ENCODE results near the gene HARS1.
"Not testable (repeated sequence)": the region's sequence is repeated elsewhere in the genome, so short reads cannot be mapped to it uniquely, and the experiment has no call there.

HARS1 gene, protein sequence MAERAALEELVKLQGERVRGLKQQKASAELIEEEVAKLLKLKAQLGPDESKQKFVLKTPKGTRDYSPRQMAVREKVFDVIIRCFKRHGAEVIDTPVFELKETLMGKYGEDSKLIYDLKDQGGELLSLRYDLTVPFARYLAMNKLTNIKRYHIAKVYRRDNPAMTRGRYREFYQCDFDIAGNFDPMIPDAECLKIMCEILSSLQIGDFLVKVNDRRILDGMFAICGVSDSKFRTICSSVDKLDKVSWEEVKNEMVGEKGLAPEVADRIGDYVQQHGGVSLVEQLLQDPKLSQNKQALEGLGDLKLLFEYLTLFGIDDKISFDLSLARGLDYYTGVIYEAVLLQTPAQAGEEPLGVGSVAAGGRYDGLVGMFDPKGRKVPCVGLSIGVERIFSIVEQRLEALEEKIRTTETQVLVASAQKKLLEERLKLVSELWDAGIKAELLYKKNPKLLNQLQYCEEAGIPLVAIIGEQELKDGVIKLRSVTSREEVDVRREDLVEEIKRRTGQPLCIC

DNA sequence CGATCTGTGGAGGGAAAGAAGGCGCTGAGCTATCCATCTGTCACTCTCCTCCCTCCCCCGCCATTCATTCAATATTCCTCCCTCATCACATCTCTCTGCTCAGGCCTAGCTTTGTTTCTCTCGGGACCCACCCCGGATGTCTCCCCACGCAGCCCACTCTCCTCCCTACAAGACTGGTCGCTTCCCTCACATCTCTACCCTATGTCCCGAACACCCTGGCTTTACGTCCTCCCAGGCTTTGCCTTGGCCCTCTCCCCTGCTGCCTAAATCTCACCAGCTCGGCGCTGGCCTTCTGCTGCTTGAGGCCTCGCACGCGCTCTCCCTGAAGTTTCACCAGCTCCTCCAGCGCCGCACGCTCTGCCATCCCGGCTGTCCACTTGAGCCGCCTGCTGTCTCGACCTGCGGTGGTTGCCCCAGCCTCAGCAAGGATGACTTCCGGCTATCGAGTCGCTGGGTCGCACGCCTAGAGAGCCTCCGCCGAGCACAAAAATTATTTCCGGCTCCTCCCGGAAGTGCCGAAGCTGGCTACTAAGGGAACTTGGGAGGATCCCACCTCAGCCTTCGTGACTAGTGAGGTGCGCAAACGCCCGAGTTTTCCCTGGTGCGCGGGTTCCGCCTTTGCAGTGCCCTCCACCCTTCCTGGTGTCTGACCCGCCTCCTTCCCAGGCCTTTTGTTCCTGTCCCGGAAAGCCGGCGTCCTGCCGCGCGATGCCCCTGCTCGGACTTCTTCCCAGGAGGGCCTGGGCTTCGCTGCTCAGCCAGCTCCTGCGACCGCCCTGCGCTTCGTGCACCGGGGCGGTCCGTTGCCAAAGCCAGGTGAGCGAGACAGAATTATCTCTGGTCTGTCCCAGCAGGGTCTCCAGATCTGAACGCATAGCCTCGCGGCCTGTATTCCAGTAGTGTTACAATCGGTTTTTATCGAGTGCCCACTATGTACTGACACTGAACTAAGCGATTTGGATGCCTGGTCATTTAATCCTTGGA is at the start of gene HARS1, which contains the start of gene HARS2:
Gene HARS1, minus strand, starts transcription at position 430 of the 984 bp plus-strand sequence. Its CDS starts 66 bp downstream, at position 364.
Gene HARS2, plus strand, starts transcription at position 515 of the 984 bp plus-strand sequence. Its CDS starts 194 bp downstream, at position 709.
- H3K27me3 ChIP-seq (ENCODE audit: control insufficient read depth in 1 of 2, insufficient read depth in 2 of 2, low read length in 2 of 2), result no peaks in the 10 kb centered on the region
- H3K9me3 ChIP-seq (ENCODE audit: low read length), result no peaks in the 10 kb centered on the region
- peak within 1 kb of the TSS; percentile 86 for H3K9ac ChIP-seq (ENCODE audit: low read length)
- H3K36me3 ChIP-seq (ENCODE audit: insufficient read depth, low read length), result peaks cover 44% of the 10 kb centered on the region
- peak within 1 kb of the TSS; percentile 84 to 91 for H3K4me3 ChIP-seq (ENCODE audit: low read depth in 1 of 2, low read length in 2 of 2)
- peaks cover 25% of the 10 kb centered on the region for H3K4me1 ChIP-seq (ENCODE audit: insufficient read depth, low read length)
- peak within 1 kb of the TSS; percentile 90 for H3K27ac ChIP-seq (ENCODE audit: low read depth, low read length)

DNA sequence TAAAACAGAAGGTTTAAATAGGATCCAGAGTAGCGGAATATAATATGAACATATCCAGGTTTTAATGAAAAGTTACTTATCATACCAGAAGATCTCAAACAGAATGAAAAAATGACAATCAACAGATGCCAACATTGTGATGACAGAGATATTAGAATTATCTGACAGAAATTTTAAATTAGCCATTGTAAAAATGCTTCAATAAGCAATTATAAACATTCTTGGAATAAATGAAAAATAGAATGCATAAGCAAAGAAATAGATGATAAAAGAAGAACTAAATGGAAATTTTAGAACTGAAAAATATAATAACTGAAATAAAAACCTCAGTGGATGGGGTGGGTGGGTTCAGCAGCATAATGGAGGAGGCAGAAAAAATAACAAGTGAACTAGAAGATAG is 46.3 kb upstream of the HARS1 start:
- Histone ChIP-seq H3K4me1 (ENCODE audit: insufficient read depth, low read length) (no peaks in the 10 kb centered on the region), H3K27ac (ENCODE audit: low read depth, low read length) (no peak overlapping the region), H3K9me3 (ENCODE audit: low read length) (no peaks in the 10 kb centered on the region), H3K9ac (ENCODE audit: low read length) (no peak overlapping the region), H3K4me3 (ENCODE audit: low read depth in 1 of 2, low read length in 2 of 2) (no peak overlapping the region), H3K27me3 (ENCODE audit: control insufficient read depth in 1 of 2, insufficient read depth in 2 of 2, low read length in 2 of 2) (no peaks in the 10 kb centered on the region), H3K36me3 (ENCODE audit: insufficient read depth, low read length) (no peaks in the 10 kb centered on the region)

DNA sequence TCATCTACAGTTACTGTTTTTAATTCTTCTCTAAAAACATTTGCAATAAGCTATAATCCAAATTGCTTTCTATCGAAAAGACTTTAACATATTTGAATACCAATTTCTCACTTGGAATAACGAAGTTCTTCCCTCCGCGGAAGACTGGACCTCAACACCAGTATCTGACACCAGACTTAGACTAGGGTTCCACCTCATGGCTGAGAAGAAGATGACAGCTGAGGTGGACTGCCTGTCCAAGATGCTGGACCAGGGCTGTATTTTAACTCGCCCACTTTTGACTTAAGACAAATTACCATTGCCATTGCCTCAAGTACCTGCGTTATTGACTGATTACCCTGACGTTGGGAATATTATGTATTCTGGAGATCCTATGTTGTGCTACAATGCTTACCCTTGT is 43.2 kb upstream of the HARS1 start:
- Histone ChIP-seq H3K4me1 (ENCODE audit: insufficient read depth, low read length) (no peaks in the 10 kb centered on the region), H3K4me3 (ENCODE audit: low read depth in 1 of 2, low read length in 2 of 2) (no peak overlapping the region), H3K27me3 (ENCODE audit: control insufficient read depth in 1 of 2, insufficient read depth in 2 of 2, low read length in 2 of 2) (no peaks in the 10 kb centered on the region), H3K27ac (ENCODE audit: low read depth, low read length) (no peak overlapping the region), H3K36me3 (ENCODE audit: insufficient read depth, low read length) (no peaks in the 10 kb centered on the region), H3K9ac (ENCODE audit: low read length) (no peak overlapping the region), H3K9me3 (ENCODE audit: low read length) (no peaks in the 10 kb centered on the region)

DNA sequence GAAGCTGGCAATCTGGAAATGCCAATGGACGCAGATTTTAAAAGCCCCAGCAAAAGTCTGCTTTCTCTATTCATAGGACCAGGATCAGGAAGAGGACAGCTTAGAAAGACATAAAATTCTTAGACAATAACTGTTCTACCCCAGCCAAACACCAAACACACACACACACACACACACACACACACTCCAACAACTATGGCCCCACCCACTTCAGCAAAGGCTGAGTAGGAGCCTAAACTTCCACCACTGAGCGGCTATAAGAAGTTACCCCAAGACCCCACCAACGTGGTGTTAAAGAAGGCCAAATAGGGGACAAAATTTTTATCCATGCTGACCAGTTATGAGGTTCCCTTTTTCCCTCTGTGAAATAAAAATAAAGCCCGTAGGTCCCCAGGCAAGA is 41.9 kb upstream of the HARS1 start:
- no peaks in the 10 kb centered on the region for H3K36me3 ChIP-seq (ENCODE audit: insufficient read depth, low read length)
- H3K9ac ChIP-seq (ENCODE audit: low read length), result no peak overlapping the region
- no peak overlapping the region for H3K4me3 ChIP-seq (ENCODE audit: low read depth in 1 of 2, low read length in 2 of 2)
- no peaks in the 10 kb centered on the region for H3K9me3 ChIP-seq (ENCODE audit: low read length)
- no peaks in the 10 kb centered on the region for H3K4me1 ChIP-seq (ENCODE audit: insufficient read depth, low read length)
- H3K27me3 ChIP-seq (ENCODE audit: control insufficient read depth in 1 of 2, insufficient read depth in 2 of 2, low read length in 2 of 2), result no peaks in the 10 kb centered on the region
- H3K27ac ChIP-seq (ENCODE audit: low read depth, low read length), result no peak overlapping the region

DNA sequence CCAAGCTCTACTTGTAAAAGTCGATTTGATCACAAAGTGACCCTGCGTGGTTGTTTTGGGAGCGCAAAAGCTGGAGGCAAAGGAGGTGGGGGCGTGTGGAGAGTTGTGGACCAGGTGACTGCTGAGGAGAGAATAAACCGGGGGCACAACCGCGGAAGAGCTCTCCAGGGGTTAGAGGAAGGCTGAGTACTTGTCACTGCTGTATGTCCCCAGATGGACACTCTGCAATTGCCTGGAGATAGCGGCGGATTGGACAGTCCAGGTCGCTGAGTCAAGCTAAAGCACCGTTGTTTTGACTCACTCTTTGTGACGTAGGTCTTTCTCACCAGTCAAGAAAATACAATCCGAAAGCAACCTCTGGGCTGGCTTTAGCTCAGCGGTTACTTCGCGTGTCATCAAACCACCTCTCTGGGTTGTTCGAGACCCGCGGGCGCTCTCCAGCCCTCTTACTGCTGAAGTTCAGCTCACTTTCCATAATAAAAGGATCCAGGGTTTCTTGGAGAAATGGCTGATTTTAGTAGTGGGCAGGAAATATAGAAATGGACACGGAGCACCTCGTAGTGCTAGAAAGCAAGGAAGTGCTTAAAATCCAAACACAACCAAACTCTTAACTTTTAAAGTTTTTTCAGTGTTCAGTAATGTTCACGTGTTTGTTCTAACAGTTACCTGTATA is 34.8 kb upstream of the HARS1 start:
- H3K9me3 ChIP-seq (ENCODE audit: low read length), result no peaks in the 10 kb centered on the region
- H3K36me3 ChIP-seq (ENCODE audit: insufficient read depth, low read length), result no peaks in the 10 kb centered on the region
- H3K4me3 ChIP-seq (ENCODE audit: low read depth in 1 of 2, low read length in 2 of 2), result no peak overlapping the region
- H3K4me1 ChIP-seq (ENCODE audit: insufficient read depth, low read length), result no peaks in the 10 kb centered on the region
- no peaks in the 10 kb centered on the region for H3K27me3 ChIP-seq (ENCODE audit: control insufficient read depth in 1 of 2, insufficient read depth in 2 of 2, low read length in 2 of 2)
- H3K9ac ChIP-seq (ENCODE audit: low read length), result no peak overlapping the region
- no peak overlapping the region for H3K27ac ChIP-seq (ENCODE audit: low read depth, low read length)

DNA sequence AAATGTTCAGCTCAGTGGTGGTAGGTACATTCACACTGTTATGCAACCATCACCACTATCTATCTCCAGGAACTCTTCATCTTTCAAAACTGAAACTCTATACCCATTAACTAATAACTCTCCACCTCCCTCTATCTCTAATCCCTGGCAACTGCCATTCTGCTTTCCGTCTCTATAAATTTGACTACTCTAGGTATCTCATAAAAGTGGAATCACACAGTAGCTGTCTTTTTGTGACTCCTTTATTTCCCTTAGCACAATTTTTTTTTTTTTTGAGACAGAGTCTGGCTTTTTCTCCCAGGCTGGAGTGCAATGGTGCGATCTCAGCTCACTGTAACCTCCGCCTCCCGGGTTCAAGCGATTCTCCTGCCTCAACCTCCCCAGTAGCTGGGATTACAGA is 30.2 kb upstream of the HARS1 start:
- not testable (repeated sequence) for H3K36me3 ChIP-seq (ENCODE audit: insufficient read depth, low read length); H3K27ac ChIP-seq (ENCODE audit: low read depth, low read length); H3K9ac ChIP-seq (ENCODE audit: low read length); H3K27me3 ChIP-seq (ENCODE audit: control insufficient read depth in 1 of 2, insufficient read depth in 2 of 2, low read length in 2 of 2); H3K9me3 ChIP-seq (ENCODE audit: low read length); H3K4me3 ChIP-seq (ENCODE audit: low read depth in 1 of 2, low read length in 2 of 2); H3K4me1 ChIP-seq (ENCODE audit: insufficient read depth, low read length)

DNA sequence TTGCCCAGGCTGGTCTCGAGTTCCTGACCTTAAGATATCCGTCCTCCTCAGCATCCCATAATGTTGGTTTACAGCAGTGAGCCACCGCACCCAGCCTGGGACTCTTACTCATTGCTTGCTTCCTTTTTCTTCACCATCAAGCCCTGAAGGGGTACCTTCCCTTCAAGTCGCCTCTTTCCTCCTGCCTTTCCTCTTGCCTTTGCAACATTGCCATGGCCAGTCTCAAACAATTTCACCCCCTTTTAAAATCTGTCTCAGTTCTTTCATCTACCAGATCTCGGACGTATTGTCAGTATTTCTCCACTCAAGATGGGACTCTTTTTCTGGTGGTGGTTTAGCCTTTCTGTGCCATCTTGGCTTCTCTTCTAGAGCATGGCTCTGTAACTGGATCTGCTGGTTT is 29.6 kb upstream of the HARS1 start:
- not testable (repeated sequence) for H3K4me3 ChIP-seq (ENCODE audit: low read depth in 1 of 2, low read length in 2 of 2); H3K27me3 ChIP-seq (ENCODE audit: control insufficient read depth in 1 of 2, insufficient read depth in 2 of 2, low read length in 2 of 2); H3K9ac ChIP-seq (ENCODE audit: low read length); H3K9me3 ChIP-seq (ENCODE audit: low read length); H3K4me1 ChIP-seq (ENCODE audit: insufficient read depth, low read length); H3K36me3 ChIP-seq (ENCODE audit: insufficient read depth, low read length); H3K27ac ChIP-seq (ENCODE audit: low read depth, low read length)

DNA sequence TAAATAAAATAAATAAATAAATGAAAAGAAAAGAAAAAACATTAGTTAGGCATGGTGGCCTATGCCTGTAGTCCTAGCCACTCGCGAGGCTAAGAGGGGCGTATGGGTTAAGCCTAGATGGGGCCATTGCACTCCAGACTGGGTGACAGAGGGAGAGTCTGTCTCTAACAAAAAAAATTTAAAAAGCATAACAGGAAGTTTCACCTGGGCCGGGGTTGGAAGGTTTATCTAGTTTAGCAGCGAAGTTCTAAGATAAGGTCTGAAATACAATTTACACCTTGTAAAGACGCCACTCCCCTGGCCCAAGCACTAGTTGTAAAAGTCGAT is 27.1 kb upstream of the HARS1 start:
- no peak overlapping the region for H3K27ac ChIP-seq (ENCODE audit: low read depth, low read length)
- H3K9me3 ChIP-seq (ENCODE audit: low read length), result no peaks in the 10 kb centered on the region
- no peaks in the 10 kb centered on the region for H3K4me1 ChIP-seq (ENCODE audit: insufficient read depth, low read length)
- H3K36me3 ChIP-seq (ENCODE audit: insufficient read depth, low read length), result no peaks in the 10 kb centered on the region
- no peak overlapping the region for H3K9ac ChIP-seq (ENCODE audit: low read length)
- H3K4me3 ChIP-seq (ENCODE audit: low read depth in 1 of 2, low read length in 2 of 2), result no peak overlapping the region
- H3K27me3 ChIP-seq (ENCODE audit: control insufficient read depth in 1 of 2, insufficient read depth in 2 of 2, low read length in 2 of 2), result no peaks in the 10 kb centered on the region

DNA sequence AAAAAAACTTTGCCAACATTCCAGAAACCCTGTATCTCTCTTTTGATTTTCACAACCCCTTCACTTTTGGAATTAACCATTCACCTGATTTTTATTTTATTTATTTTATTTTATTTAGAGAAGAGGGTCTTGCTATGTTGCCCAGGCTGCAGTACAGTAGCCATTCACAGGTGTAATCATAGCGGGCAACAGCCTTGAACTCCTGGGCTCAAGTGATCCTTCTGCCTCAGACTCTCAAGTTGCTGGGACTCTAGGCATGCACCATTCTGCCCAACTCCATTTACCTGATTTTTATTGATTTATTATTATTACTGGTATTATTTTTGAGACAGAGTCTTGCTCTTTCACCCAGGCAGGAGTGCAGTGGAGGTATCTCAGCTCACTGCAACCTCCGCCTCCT is 25.1 kb upstream of the HARS1 start:
- not testable (repeated sequence) for H3K4me3 ChIP-seq (ENCODE audit: low read depth in 1 of 2, low read length in 2 of 2); H3K36me3 ChIP-seq (ENCODE audit: insufficient read depth, low read length); H3K27ac ChIP-seq (ENCODE audit: low read depth, low read length); H3K9me3 ChIP-seq (ENCODE audit: low read length); H3K27me3 ChIP-seq (ENCODE audit: control insufficient read depth in 1 of 2, insufficient read depth in 2 of 2, low read length in 2 of 2); H3K4me1 ChIP-seq (ENCODE audit: insufficient read depth, low read length); H3K9ac ChIP-seq (ENCODE audit: low read length)

DNA sequence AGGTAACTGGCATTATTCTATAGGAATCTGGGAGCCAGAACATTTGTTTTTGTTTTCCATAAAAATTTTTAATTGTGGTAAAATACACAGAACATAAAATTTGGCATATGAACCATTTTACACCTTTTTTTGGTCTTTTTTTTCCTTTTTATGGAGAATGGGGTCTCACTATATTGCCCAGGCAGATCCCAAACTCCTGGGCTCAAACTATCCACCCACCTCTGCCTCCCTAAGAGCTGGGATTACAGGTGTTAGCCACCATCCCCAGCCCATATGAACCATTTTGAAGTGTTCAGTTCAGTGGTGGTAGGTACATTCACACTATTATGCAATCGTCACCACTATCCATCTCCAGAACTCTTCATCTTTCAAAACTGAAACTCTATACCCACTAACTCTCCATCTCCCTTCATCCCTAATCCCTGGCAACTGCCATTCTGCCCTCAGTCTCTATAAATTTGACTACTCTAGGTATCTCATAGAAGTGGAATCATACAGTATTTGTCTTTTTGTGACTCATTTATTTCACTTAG is 22.5 kb upstream of the HARS1 start:
- H3K9me3 ChIP-seq (ENCODE audit: low read length), result no peaks in the 10 kb centered on the region
- H3K4me3 ChIP-seq (ENCODE audit: low read depth in 1 of 2, low read length in 2 of 2), result no peak overlapping the region
- no peaks in the 10 kb centered on the region for H3K4me1 ChIP-seq (ENCODE audit: insufficient read depth, low read length)
- no peaks in the 10 kb centered on the region for H3K27me3 ChIP-seq (ENCODE audit: control insufficient read depth in 1 of 2, insufficient read depth in 2 of 2, low read length in 2 of 2)
- H3K9ac ChIP-seq (ENCODE audit: low read length), result no peak overlapping the region
- no peaks in the 10 kb centered on the region for H3K36me3 ChIP-seq (ENCODE audit: insufficient read depth, low read length)
- no peak overlapping the region for H3K27ac ChIP-seq (ENCODE audit: low read depth, low read length)

DNA sequence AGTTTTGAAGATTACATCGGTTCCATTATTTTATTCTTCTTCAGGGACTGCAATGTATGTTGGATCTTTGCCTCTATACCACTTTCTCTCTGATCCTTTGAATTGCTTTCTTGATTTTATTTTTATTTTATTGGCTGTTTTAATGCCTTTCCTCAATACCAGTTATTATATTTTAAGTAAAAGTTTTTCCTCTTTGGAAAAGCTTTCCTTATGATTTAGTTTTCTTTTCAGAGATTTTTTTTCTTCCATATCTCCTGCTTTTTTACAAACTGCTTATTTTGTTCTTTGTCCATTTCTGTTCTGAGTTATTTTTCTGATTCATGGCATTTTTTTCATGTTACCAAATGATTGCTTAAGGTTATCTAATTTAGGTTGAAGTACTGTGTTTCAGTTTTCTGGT is 20.6 kb upstream of the HARS1 start:
- Histone ChIP-seq H3K27me3 (ENCODE audit: control insufficient read depth in 1 of 2, insufficient read depth in 2 of 2, low read length in 2 of 2) (no peaks in the 10 kb centered on the region), H3K4me3 (ENCODE audit: low read depth in 1 of 2, low read length in 2 of 2) (peak overlapping the region; percentile 41 to 82), H3K4me1 (ENCODE audit: insufficient read depth, low read length) (no peaks in the 10 kb centered on the region), H3K9me3 (ENCODE audit: low read length) (no peaks in the 10 kb centered on the region), H3K9ac (ENCODE audit: low read length) (no peak overlapping the region), H3K27ac (ENCODE audit: low read depth, low read length) (no peak overlapping the region), H3K36me3 (ENCODE audit: insufficient read depth, low read length) (no peaks in the 10 kb centered on the region)

Measured in muscle layer of colon (tissue), 2 donors.